Mesenchymal stem cell (in vitro differentiated cells and primary cell): ENCODE results near the gene ANKRD55.
A peak's percentile ranks its signal among the peaks of the same experiment; 100 is the strongest.
"Not testable (repeated sequence)": the region's sequence is repeated elsewhere in the genome, so short reads cannot be mapped to it uniquely, and the experiment has no call there.

Source experiments
- DNase-seq: peaks from one replicate; pipeline ENCODE4 v3.0.0-alpha.2; 2013
- H2AFZ ChIP-seq: one replicate; pipeline ENCODE4 v1.6.1; 2013; ENCODE audit warnings: low read depth, mild to moderate bottlenecking, control low read depth, inconsistent platforms, low read length, moderate library complexity
- H2AK5ac ChIP-seq: 2 replicates; pipeline ENCODE4 v1.6.1; 2013; ENCODE audit warnings: low read length, moderate library complexity, mild to moderate bottlenecking, inconsistent platforms; ENCODE audit not compliant: severe bottlenecking
- H2BK120ac ChIP-seq: one replicate; pipeline ENCODE4 v1.6.1; 2013; ENCODE audit warnings: low read depth, mild to moderate bottlenecking, inconsistent platforms, low read length, moderate library complexity
- H2BK12ac ChIP-seq, 2 experiments: one replicate each; pipeline ENCODE4 v1.6.1; 2013; ENCODE audit warnings: inconsistent platforms in 2 of 2, low read length in 2 of 2, mild to moderate bottlenecking in 2 of 2, moderate library complexity in 2 of 2, control low read depth in 1 of 2
- H2BK15ac ChIP-seq: one replicate; pipeline ENCODE4 v1.6.1; 2013; ENCODE audit warnings: mild to moderate bottlenecking, low read depth, inconsistent platforms; ENCODE audit not compliant: poor library complexity, severe bottlenecking
- H2BK5ac ChIP-seq: 2 replicates; pipeline ENCODE4 v1.6.1; 2013; ENCODE audit warnings: low read depth, mild to moderate bottlenecking, low read length, control low read depth, inconsistent platforms; ENCODE audit not compliant: poor library complexity, severe bottlenecking
- H3K14ac ChIP-seq, 2 experiments: one replicate each; pipeline ENCODE4 v1.6.1; 2013; ENCODE audit warnings: inconsistent platforms in 2 of 2, low read length in 2 of 2, control low read depth in 1 of 2, mild to moderate bottlenecking in 1 of 2, moderate library complexity in 1 of 2
- H3K18ac ChIP-seq, 2 experiments: one replicate each; pipeline ENCODE4 v1.6.1; 2013; ENCODE audit warnings: inconsistent platforms in 2 of 2, low read length in 2 of 2, control low read depth in 1 of 2, low read depth in 1 of 2, mild to moderate bottlenecking in 1 of 2
- H3K23ac ChIP-seq, 2 experiments: one replicate each; pipeline ENCODE4 v1.6.1; 2013; ENCODE audit warnings: inconsistent platforms in 2 of 2, low read length in 2 of 2, mild to moderate bottlenecking in 2 of 2, moderate library complexity in 2 of 2, control low read depth in 1 of 2
- H3K27ac ChIP-seq: 2 replicates; pipeline ENCODE4 v1.5.1; 2013; ENCODE audit warnings: mild to moderate bottlenecking, moderate library complexity, low read length, control low read depth, inconsistent platforms; ENCODE audit not compliant: poor library complexity, severe bottlenecking
- H3K27me3 ChIP-seq, 2 experiments: 2 replicates each; pipeline versions ENCODE4 v1.6.1 to v1.7.0; 2013; ENCODE audit warnings: low read length in 2 of 2, mild to moderate bottlenecking in 2 of 2, moderate library complexity in 2 of 2, control low read depth in 1 of 2, inconsistent platforms in 1 of 2; ENCODE audit not compliant: control insufficient read depth in 1 of 2, insufficient read depth in 1 of 2
- H3K36me3 ChIP-seq, 2 experiments: 2 replicates each; pipeline versions ENCODE4 v1.6.1 to v1.7.0; 2013; ENCODE audit warnings: low read length in 2 of 2, control low read depth in 1 of 2, inconsistent platforms in 1 of 2, low read depth in 1 of 2, mild to moderate bottlenecking in 1 of 2; ENCODE audit not compliant: insufficient read depth in 2 of 2, control insufficient read depth in 1 of 2
- H3K4ac ChIP-seq, 2 experiments: one replicate each; pipeline ENCODE4 v1.6.1; 2013; ENCODE audit warnings: inconsistent platforms in 2 of 2, low read length in 2 of 2, mild to moderate bottlenecking in 2 of 2, moderate library complexity in 2 of 2, control low read depth in 1 of 2, low read depth in 1 of 2
- H3K4me1 ChIP-seq: 2 replicates; pipeline ENCODE4 v1.6.1; 2013; ENCODE audit warnings: low read depth, low read length, control low read depth; ENCODE audit not compliant: control insufficient read depth, insufficient read depth
- H3K4me2 ChIP-seq: 2 replicates; pipeline ENCODE4 v1.6.1; 2013; ENCODE audit warnings: low read length, mild to moderate bottlenecking, inconsistent platforms; ENCODE audit not compliant: poor library complexity, severe bottlenecking
- H3K4me3 ChIP-seq, 2 experiments: 2 replicates each; pipeline versions ENCODE4 v1.5.1 to v1.7.0; 2013; ENCODE audit warnings: low read length in 2 of 2, mild to moderate bottlenecking in 2 of 2, control low read depth in 1 of 2, low read depth in 1 of 2; ENCODE audit not compliant: insufficient read depth in 1 of 2
- H3K79me1 ChIP-seq: replicated peaks from 2 replicates; pipeline ENCODE4 v1.6.1; 2013; ENCODE audit warnings: mild to moderate bottlenecking, control low read depth, low read length, inconsistent platforms; ENCODE audit not compliant: poor library complexity, severe bottlenecking
- H3K9ac ChIP-seq: 2 replicates; pipeline ENCODE4 v1.7.0; 2013; ENCODE audit warnings: mild to moderate bottlenecking, low read length, moderate library complexity
- H3K9me3 ChIP-seq: 2 replicates; pipeline ENCODE4 v1.7.0; 2013; ENCODE audit warnings: mild to moderate bottlenecking, low read length; ENCODE audit not compliant: control insufficient read depth
- H4K8ac ChIP-seq: one replicate; pipeline ENCODE4 v1.6.1; 2013; ENCODE audit warnings: inconsistent platforms, mild to moderate bottlenecking, low read length, moderate library complexity
- H4K91ac ChIP-seq: one replicate; pipeline ENCODE4 v1.6.1; 2013; ENCODE audit warnings: mild to moderate bottlenecking, low read length, inconsistent platforms
- WGBS: methylation state at CpG from one replicate; pipeline ENCODE4 v1.1.7; 2013; ENCODE audit warnings: mixed read lengths; 5-methylcytosine and 5-hydroxymethylcytosine counted together

Gene ANKRD55

DNA sequence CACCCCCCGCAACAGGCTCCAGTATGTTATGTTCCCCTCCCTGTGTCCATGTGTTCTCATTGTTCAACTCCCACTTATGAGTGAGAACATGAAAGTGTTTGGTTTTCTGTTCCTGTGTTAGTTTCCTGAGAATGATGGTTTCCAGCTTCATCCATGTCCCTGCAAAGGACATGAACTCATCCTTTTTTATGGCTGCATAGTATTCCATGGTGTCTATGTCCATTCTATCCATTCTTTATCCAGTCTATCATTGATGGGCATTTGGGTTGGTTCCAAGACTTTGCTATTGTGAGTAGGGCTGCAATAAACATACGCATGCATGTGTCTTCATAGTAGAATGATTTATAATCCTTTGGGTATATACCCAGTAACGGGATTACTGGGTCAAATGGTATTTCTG lies 35.6 kb upstream of the ANKRD55 start:
- H3K27ac ChIP-seq, H3K27me3 ChIP-seq, H2AK5ac ChIP-seq, H4K8ac ChIP-seq, H3K4me3 ChIP-seq, H2AFZ ChIP-seq, H2BK5ac ChIP-seq, H2BK120ac ChIP-seq, H3K79me1 ChIP-seq, H3K4ac ChIP-seq, H2BK12ac ChIP-seq, H3K9ac ChIP-seq, H4K91ac ChIP-seq, H3K4me2 ChIP-seq, H3K36me3 ChIP-seq, H3K9me3 ChIP-seq, H3K4me1 ChIP-seq, H3K18ac ChIP-seq, DNase-seq, H3K23ac ChIP-seq, H3K14ac ChIP-seq, H2BK15ac ChIP-seq: not testable (repeated sequence)
- 100% methylated on average over 1 of the region's 3 CpGs for WGBS

DNA sequence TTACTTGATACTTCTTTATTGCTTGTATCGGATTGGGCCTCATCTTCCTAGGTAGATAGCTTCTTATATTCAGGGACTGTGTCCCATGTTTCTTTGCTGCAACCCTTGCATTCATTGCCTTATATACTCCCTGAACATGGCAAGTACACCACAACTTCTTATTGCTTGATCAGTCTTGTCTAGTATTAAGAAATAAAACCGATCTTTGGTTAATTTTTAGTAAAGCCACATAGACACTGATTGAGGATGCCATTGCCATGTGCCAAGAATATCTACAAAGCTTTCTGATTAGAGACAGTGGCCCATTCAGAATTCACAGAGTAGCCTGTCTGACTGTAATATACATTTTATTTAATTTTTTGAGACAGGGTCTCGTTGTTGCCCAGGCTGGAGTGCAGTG lies 34.7 kb upstream of the ANKRD55 start:
- no peak overlapping the region for H3K4ac ChIP-seq
- no peaks in the 10 kb centered on the region for H3K9me3 ChIP-seq
- no peak overlapping the region for H3K23ac ChIP-seq
- H2BK5ac ChIP-seq, result no peak overlapping the region
- H3K27ac ChIP-seq, result no peak overlapping the region
- WGBS, result 100% methylated on average over 3 of the region's 3 CpGs
- DNase-seq, result no peak
- H3K4me3 ChIP-seq, result no peak overlapping the region
- H3K36me3 ChIP-seq, result no peaks in the 10 kb centered on the region
- H3K14ac ChIP-seq, result no peak overlapping the region
- H3K4me2 ChIP-seq, result no peak overlapping the region
- H4K8ac ChIP-seq, result no peak overlapping the region
- no peaks in the 10 kb centered on the region for H3K27me3 ChIP-seq
- H2AFZ ChIP-seq, result no peak overlapping the region
- peaks cover 3% of the 10 kb centered on the region for H3K4me1 ChIP-seq
- no peak overlapping the region for H4K91ac ChIP-seq
- no peaks in the 10 kb centered on the region for H3K79me1 ChIP-seq
- H3K18ac ChIP-seq, result peak overlapping the region in 1 of 2 experiments; percentile 40
- H2BK120ac ChIP-seq, result no peak overlapping the region
- peak overlapping the region; percentile 33 for H2BK15ac ChIP-seq
- H2BK12ac ChIP-seq, result peak overlapping the region in 1 of 2 experiments; percentile 18
- H2AK5ac ChIP-seq, result no peak overlapping the region
- no peak overlapping the region for H3K9ac ChIP-seq

DNA sequence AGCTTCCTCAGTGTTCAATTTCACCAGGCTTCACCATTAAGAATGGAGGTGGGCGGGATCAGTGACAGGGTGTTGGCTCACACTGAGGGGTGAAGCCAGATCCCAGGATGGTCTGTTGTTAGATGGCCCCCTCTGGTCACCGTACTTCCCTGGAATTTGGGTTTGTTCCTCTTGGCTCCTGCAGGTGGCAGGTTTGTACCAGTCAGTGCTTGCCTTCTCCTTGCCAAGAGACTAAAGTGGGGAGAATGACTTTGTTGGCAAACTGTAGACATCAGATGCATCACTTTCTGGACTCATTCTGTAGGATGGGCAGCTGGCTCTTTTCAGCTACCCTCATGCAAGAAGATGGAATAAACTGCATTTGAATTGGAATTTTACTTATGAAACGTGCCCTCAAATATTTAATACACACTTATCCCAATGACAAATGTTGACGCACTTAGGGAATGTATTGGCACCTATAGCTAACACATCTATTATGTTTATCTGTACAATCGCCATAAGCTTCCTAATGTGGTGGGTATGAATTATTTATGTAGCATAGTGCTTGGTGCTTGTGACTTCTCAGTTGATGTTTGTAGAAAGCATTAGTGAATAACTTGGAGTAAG lies 31.4 kb upstream of the ANKRD55 start:
- H2BK12ac ChIP-seq, result peak overlapping the region in 1 of 2 experiments; percentile 67
- H2BK15ac ChIP-seq, result no peak overlapping the region
- H3K23ac ChIP-seq, result no peak overlapping the region
- no peak overlapping the region for H3K18ac ChIP-seq
- H4K8ac ChIP-seq, result no peak overlapping the region
- no peak overlapping the region for H3K27ac ChIP-seq
- peak overlapping the region in 1 of 2 experiments; percentile 35 for H3K4ac ChIP-seq
- H3K4me2 ChIP-seq, result no peak overlapping the region
- no peak overlapping the region for H3K14ac ChIP-seq
- 65% methylated on average over 4 of the region's 5 CpGs for WGBS
- H3K4me3 ChIP-seq, result no peak overlapping the region
- peak; percentile 27 for DNase-seq
- H3K27me3 ChIP-seq, result no peaks in the 10 kb centered on the region
- no peaks in the 10 kb centered on the region for H3K9me3 ChIP-seq
- H3K4me1 ChIP-seq, result peaks cover 2% of the 10 kb centered on the region
- no peak overlapping the region for H2BK120ac ChIP-seq
- H3K79me1 ChIP-seq, result no peaks in the 10 kb centered on the region
- no peak overlapping the region for H2AK5ac ChIP-seq
- no peak overlapping the region for H4K91ac ChIP-seq
- H2AFZ ChIP-seq, result no peak overlapping the region
- no peaks in the 10 kb centered on the region for H3K36me3 ChIP-seq
- H2BK5ac ChIP-seq, result no peak overlapping the region
- H3K9ac ChIP-seq, result no peak overlapping the region

DNA sequence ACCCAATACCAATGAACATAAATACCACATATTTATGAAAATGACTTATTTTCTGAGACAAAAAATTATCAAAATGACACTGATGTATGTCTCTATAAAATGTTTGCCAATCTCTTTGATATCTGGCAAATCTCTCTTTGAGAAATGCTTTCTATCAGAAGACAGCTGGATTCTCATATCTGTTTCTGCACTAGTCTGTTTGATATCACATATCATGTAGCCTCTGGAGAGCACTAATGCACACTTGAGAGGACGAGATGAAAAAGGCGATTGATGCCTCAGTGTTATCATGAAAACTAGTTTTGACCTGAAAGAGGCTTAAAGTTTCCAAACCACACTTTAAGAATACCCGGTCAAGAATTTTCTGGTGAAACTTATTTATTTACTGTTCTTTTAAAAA lies 29.1 kb upstream of the ANKRD55 start:
- H2BK5ac ChIP-seq, result no peak overlapping the region
- 100% methylated on average over 2 of the region's 3 CpGs for WGBS

More for the DNA sequence above, 29.1 kb upstream of the ANKRD55 start:
- DNase-seq, result no peak
- H4K91ac ChIP-seq, result no peak overlapping the region
- no peaks in the 10 kb centered on the region for H3K36me3 ChIP-seq
- H3K23ac ChIP-seq, result no peak overlapping the region
- H2AFZ ChIP-seq, result no peak overlapping the region
- no peaks in the 10 kb centered on the region for H3K9me3 ChIP-seq
- H3K4me2 ChIP-seq, result no peak overlapping the region
- H3K27ac ChIP-seq, result no peak overlapping the region
- no peak overlapping the region for H2BK12ac ChIP-seq
- peaks cover 5% of the 10 kb centered on the region for H3K4me1 ChIP-seq
- no peak overlapping the region for H3K4ac ChIP-seq
- no peak overlapping the region for H2AK5ac ChIP-seq
- H3K18ac ChIP-seq, result no peak overlapping the region
- no peak overlapping the region for H4K8ac ChIP-seq
- no peak overlapping the region for H3K4me3 ChIP-seq
- H2BK15ac ChIP-seq, result no peak overlapping the region
- no peak overlapping the region for H3K14ac ChIP-seq
- H3K27me3 ChIP-seq, result no peaks in the 10 kb centered on the region
- no peak overlapping the region for H3K9ac ChIP-seq
- no peak overlapping the region for H2BK120ac ChIP-seq
- H3K79me1 ChIP-seq, result no peaks in the 10 kb centered on the region
